GM21360 (cell line): ENCODE data around the gene INIP.
A peak's percentile ranks its signal among the peaks of the same experiment; 100 is the strongest.

Source experiments
- ATAC-seq: cut with Tn5 transposase; IDR thresholded peaks from one replicate; pipeline ENCODE4 v1.9.1; 2021; ENCODE audit warnings: mild to moderate bottlenecking, moderate library complexity; ENCODE audit not compliant: unreplicated experiment

INIP gene

GRCh38 chr9:112717661-112718331 lies at the start of gene INIP:
INIP (minus strand) TSS chr9:112718117; CDS start chr9:112716485, 1,632 bp downstream.
- ATAC-seq: peak; percentile 86

- no peak for ATAC-seq
These were observed 47.4 kb upstream of the INIP start for GRCh38 chr9:112765281-112765680.

- no peak for ATAC-seq
These were observed 46.9 kb upstream of the INIP start for GRCh38 chr9:112764837-112765236.

- no peak for ATAC-seq
These were observed 46.4 kb upstream of the INIP start for GRCh38 chr9:112764344-112764743.

GRCh38 chr9:112762726-112763518 lies 45.0 kb upstream of the INIP start:
- ATAC-seq: no peak

GRCh38 chr9:112761912-112762655 lies 44.2 kb upstream of the INIP start:
- no peak for ATAC-seq

- ATAC-seq: no peak
These were observed 42.9 kb upstream of the INIP start for GRCh38 chr9:112760821-112761220.

- no peak for ATAC-seq
These were observed 40.0 kb upstream of the INIP start for GRCh38 chr9:112757940-112758339.

- ATAC-seq: no peak
These were observed 39.5 kb upstream of the INIP start for GRCh38 chr9:112757282-112757883.

GRCh38 chr9:112755675-112756074 lies 37.8 kb upstream of the INIP start:
- no peak for ATAC-seq

GRCh38 chr9:112755016-112755427 lies 37.1 kb upstream of the INIP start:
- ATAC-seq: no peak

- no peak for ATAC-seq
These were observed 36.7 kb upstream of the INIP start for GRCh38 chr9:112754578-112754977.

- ATAC-seq: no peak
These were observed 35.8 kb upstream of the INIP start for GRCh38 chr9:112753725-112754124.

- no peak for ATAC-seq
These were observed 34.6 kb upstream of the INIP start for GRCh38 chr9:112752334-112753125.

GRCh38 chr9:112751056-112751795 lies 33.3 kb upstream of the INIP start:
- peak; percentile 44 for ATAC-seq

- ATAC-seq: no peak
These were observed 32.8 kb upstream of the INIP start for GRCh38 chr9:112750764-112751055.

- peak; percentile 74 for ATAC-seq
These were observed 32.3 kb upstream of the INIP start, which contains the start of gene SNX30 for GRCh38 chr9:112750016-112750763. SNX30 (plus strand) TSS chr9:112750760; CDS start chr9:112751002, 242 bp downstream.

GRCh38 chr9:112747094-112747493 lies 29.2 kb upstream of the INIP start:
- no peak for ATAC-seq

- no peak for ATAC-seq
These were observed 26.3 kb upstream of the INIP start for GRCh38 chr9:112744177-112744576.
